ENCODE measurements around the gene CAB39.

DNA sequence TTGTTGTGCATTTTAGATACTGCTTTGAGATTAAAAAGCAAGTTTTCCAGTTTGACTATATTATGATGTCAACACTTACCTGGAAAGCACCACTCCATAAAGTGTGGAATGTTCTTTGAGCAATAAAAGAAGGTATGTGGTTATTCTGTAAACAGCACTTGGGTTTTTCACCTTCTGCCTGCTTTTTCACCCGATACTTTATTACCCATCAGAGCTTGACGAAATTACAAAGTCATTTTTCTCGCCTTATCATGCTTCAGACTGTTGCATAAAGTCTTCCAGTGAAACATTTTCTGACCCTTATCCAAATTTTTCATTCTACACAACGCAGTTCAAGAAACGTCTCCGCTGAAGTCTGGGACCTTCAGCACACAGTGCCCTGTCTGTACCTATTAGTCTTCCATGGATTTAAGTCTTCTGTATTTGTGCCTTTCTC lies 25.2 kb downstream of the CAB39 start:
- TF ChIP-seq SUZ12 (IDR thresholded peaks at IDR 0.05) (no peak), HDGF (IDR thresholded peaks at IDR 0.05; ENCODE audit: borderline replicate concordance) (no peak), TARDBP (IDR thresholded peaks at IDR 0.05) (no peak), SP1 (IDR thresholded peaks at IDR 0.05) (no peak), NFRKB (IDR thresholded peaks at IDR 0.05) (no peak), FOXA1 (IDR thresholded peaks at IDR 0.05) (no peak), BHLHE40 (IDR thresholded peaks at IDR 0.05; ENCODE audit: borderline replicate concordance) (no peak), L3MBTL2 (conservative IDR thresholded peaks at IDR 0.05) (no peak), FOXK2 (IDR thresholded peaks at IDR 0.05) (no peak), FOXM1 (IDR thresholded peaks at IDR 0.05; ENCODE audit: borderline replicate concordance) (no peak)
- TF ChIP-seq, protein P1, sequence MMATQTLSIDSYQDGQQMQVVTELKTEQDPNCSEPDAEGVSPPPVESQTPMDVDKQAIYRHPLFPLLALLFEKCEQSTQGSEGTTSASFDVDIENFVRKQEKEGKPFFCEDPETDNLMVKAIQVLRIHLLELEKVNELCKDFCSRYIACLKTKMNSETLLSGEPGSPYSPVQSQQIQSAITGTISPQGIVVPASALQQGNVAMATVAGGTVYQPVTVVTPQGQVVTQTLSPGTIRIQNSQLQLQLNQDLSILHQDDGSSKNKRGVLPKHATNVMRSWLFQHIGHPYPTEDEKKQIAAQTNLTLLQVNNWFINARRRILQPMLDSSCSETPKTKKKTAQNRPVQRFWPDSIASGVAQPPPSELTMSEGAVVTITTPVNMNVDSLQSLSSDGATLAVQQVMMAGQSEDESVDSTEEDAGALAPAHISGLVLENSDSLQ (IDR thresholded peaks at IDR 0.05), result no peak
